GM18519 (cell line): Measurements from ENCODE around the gene AKAP9.
"Not testable (repeated sequence)": the region's sequence is repeated elsewhere in the genome, so short reads cannot be mapped to it uniquely, and the experiment has no call there.

Source experiments
- ATAC-seq: cut with Tn5 transposase; IDR thresholded peaks from one replicate; pipeline ENCODE4 v1.9.1; 2021; ENCODE audit warnings: mild to moderate bottlenecking, moderate library complexity; ENCODE audit not compliant: unreplicated experiment, low FRiP score

The AKAP9 gene

DNA sequence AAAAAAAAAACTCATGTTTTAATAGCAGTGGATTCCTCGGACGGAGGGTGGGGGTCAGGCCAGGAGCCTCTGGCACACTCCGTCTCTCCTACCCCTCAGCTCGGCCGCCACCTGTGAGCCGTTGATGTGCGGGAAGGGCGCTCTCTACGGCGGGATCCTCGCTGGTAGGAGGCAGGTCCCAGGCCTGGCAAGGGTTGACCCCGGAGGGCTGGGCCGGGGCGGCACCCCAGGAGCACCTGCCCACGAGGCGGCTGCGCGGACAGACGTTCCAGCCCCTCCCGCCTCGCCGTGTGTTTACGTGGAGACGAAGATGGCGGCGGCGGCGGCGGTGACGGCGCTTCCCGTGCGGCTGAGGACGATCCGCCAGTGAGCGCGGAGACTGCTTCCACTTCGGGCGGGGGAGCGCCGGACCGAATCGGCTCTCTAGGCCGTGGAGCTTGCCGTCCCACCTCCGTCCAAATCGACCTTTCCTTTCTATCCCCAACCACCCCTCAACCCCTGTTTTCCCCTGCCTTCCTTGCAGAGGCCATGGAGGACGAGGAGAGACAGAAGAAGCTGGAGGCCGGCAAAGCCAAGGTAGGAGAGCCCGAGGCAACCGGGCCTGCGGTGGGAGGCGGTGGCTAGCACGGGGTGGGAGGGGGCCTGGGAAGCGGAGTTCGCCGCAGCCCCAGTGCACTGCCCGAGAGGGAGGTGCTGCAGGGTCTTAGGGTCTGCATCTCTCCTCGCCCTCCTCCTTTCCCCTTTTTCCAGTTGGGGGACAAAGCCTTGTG is at the start of gene AKAP9:
Gene AKAP9, plus strand, starts transcription at position 291 of the 770 bp plus-strand sequence. Its CDS starts 238 bp downstream, at position 529.
- ATAC-seq = peak; percentile 90

GRCh38 chr7:91892099-91892705 is 48.5 kb upstream of the AKAP9 start:
- ATAC-seq = no peak

DNA sequence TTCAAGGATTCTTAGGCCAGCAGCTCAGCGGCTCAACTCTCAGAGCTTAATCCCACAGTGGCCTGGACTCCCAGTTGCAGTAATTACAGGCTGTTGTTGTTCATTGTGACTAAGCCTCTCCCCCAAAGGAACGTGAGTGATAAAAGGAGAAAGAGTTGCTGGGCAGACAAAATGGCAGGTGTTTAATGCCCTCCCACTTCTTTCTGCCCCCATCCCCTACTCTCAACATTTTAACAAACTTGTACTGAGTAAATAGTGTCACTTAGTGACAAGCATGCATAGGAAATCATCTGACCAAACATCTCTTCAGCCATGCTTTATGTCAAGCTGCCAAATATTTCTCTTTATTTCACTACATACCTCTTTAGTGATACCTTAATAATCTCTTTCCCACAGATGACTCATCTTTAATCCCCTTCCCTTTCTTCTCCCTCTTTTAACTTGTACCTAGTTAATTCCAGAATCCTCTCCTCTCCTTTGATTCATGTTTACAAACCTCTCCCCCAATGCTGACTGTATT is 47.8 kb upstream of the AKAP9 start:
- ATAC-seq = no peak

GRCh38 chr7:91893699-91894098 is 47.0 kb upstream of the AKAP9 start:
- ATAC-seq = not testable (repeated sequence)

- no peak for ATAC-seq
These were observed 45.7 kb upstream of the AKAP9 start for GRCh38 chr7:91894781-91895480.

DNA sequence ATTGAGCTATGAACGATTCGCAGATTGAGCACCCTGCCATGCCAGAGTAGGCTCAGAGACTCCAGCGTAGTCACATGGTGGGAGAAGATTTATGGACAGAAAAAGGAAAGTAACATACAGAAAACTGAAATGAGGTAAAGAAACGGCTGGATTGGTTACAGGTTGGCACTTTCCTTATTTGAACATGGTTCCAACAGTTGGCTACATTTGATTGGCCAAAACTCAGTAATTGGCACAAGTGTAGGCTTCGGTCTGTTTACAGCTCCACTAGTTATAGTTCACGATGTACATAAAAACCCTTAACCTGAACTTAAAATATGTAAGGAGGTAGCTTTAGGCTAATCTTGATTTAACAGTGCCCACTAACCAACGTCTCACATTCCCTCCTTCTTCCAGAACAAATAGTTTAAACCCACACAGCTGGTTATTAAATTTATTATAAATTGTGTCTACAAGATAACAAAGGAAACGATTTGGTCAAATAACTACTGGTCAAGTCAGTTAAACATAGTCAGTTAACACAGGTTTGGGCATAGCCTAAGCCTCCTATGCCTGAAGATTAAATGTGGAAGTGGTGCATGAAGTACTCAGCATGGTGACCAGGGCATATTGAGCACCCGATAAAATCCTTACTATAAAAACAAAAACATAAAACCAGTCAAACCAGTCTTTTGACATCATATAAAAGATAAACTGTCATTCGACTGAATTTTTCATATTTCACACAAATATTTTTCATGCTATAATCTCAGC is 42.2 kb upstream of the AKAP9 start:
- ATAC-seq = no peak

DNA sequence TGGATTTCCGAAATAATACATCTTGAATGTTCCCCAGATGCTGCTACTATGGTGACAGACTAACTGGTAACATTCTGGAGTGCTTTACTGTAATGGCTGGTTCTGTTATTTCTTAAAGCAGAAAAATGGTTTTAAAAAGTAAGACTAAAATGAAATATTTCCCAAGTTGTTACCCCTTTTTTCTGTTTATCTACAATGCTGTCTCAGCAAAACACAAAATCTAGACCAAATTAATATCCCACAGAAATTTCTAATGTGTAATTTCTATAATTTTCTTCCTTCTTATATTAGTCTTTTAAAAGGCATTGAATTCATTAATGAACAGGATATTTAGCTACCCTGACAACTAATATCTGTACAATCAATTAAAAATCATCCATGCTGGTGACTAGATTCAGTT is 41.1 kb upstream of the AKAP9 start:
- ATAC-seq = no peak

DNA sequence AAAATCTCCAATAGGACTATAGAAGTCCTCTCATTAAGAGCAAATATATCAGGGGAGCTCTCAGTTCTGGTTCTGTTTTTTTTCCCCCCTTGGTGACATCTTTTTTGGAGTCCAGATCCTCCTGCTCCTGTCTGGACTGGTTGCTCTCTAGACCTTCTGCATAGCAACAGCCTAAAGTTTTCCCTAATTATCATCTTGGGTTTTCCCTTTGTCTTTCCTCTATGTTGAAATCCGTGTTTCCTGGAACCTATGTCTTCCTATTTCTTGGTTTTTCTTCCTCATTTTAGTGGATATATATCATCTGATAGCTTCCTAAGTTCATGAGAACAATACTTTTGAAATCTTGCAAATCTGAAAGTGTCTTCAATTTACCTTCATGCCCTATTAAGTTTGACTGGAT is 30.5 kb upstream of the AKAP9 start:
- ATAC-seq = no peak

DNA sequence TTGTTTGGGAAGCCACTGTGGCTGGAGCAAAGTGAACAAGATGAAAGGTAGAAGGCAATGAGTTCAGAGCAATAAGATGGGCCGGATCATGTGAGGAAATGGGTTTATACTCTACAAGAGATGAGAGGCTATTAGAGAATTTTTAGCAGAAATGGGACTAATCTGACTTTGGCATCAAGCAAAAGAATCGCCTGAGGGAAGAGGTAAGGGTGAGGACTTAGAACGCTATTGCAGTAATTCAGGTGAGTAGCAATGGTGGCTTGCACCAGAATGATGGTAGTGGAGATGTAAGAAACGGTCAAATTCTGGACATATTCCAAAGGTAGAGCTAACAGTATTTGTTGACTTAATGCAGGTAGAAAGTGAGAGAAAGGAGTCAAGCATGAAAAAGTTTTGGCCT is 29.5 kb upstream of the AKAP9 start:
- no peak for ATAC-seq

DNA sequence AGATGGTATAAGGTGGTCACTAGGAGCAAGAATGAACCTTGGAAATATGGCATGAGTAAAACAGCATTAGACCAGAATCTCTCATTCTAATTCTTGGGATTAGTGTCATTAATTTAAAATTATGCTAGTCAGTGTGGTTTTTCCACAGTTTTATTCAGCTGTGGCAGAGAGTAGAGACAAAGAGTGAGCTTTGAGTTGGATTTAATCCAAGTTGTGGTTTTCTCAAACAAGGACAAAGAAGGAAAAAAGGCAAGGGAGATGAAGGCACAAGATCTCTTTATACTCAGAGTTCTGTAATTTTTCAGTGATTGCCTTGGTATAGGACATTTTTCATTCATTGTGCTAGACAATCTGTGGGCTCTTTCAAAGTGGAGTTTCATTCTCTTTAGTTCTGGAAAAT is 28.2 kb upstream of the AKAP9 start:
- no peak for ATAC-seq

- no peak for ATAC-seq
These were observed 27.1 kb upstream of the AKAP9 start for GRCh38 chr7:91913612-91914011.

DNA sequence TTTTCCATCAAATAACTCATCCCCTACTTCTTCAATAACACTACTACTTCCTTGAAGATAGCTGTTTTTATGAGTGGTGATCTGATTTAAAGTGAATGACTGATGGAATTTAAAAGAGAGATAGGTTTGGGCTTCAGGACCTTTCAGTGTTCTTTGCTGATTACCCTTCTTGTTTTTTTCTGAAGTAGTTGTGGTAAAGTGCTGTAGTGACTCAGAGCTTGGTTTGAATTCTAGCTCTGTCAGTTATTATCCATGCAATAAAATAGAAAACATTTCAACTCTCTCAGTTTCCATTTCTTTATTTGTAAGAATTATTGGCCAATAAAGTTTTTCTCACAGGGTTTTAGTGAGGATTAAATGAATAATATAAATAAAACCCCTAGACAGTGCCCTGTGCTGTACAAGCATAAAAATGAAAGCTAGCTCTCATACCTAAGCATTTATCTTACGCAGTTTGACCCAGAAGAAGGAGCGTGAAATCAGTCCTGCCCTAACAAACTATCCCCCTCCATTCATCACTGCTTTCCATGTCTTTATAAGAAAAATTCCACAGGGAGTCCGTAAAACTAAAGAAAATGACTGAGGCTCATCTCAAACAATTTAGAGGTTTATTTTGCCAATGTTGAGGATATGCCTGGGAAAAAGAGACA is 25.1 kb upstream of the AKAP9 start:
- ATAC-seq = no peak

DNA sequence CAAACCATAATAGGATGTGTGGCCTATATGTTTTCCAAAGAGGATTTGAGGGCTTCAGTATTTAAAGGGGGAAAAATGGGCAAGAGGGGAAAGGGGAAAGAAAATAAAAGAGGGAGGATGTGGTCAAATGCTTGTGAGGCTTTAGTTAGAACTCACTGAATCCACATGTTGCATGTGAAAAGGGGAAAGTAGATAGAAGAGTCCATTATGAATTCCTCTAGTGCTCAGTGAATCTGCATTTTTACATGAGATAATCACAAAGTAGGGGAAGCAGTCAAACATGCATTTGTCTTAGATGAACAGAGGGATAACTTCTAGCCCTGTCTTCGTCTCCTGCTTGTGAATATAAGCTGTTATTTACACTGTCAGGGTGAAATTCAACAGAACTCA is 24.6 kb upstream of the AKAP9 start:
- no peak for ATAC-seq

DNA sequence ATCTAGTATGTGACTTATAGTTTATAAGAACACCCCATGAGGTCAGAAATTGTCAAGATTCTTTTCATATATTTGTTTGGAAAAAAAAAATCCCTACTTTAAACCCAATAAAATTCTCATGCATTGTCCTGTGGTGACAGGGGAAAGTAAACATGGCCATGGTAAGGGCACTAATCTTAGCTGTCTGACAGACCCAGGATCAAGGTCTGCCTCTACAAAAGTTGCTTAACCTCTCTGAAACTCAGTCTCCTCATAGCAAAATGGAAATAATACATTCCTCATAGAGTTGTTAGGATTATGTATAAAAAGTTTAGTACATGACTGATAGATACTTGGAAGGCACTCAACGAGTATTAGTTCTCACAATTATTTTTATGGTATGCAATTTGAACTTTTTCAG is 22.3 kb upstream of the AKAP9 start:
- no peak for ATAC-seq

DNA sequence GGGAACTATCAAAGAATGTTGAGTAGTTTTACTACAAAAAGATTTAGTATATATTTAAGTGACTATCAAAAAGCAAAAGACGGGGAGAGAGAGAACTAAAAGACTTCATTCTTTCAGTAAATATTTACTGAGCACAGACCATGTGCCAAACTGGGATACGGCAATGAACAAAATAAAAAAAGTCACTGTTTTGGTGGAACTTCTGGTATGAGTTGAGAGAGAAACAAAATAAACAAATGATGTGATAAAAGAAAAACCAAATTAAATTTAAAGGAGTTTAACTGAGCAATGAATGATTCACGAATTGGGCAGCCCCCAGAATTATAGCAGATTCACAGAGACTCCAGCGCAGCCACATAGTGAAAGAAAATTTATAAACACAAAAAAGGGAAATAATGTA is 17.8 kb upstream of the AKAP9 start:
- no peak for ATAC-seq

- ATAC-seq = no peak
These were observed 12.8 kb upstream of the AKAP9 start for GRCh38 chr7:91927912-91928311.

- peak; percentile 93 for ATAC-seq
These were observed 11.2 kb upstream of the AKAP9 start for GRCh38 chr7:91929463-91929862.

DNA sequence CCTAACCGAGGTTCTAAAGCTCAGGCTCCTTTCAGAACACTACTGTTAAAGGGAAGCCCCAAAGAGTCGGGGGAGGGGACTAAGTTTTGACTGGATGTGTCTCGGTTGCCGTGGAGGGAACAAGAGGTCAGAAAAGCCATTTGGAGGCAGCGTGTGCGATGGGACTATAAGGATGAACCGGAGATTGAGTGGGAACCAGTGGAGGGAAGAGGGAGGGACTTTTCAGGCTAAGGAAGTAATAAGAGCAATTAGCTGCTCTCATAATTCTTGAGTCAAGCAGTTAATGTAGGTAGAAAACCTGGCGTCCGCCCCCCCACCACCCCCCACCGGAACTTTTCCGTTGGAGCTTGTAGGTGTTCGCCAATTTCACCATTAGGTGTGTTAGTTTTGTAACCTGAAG is 491 bp upstream of the AKAP9 start:
- no peak for ATAC-seq

- ATAC-seq = no peak
These were observed 788 bp downstream of the AKAP9 start for GRCh38 chr7:91941450-91941849.

DNA sequence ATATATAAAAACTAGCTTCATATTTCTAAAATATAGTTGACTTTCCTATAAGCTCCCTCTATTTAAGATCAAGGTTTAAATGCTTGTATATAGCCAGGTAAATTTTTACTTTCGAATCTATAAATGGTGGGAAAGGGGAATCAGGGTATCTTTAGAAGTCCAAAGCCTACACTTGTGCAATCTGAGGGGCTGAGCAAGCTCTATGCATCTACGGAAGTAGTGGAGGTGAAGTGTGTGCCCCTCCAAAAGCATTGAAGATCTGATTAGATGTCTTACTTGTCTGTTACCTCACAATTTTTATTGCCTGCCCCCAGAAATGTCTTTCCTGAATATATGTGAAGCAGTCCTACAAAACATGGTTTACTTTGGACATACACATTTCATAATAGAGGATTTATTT is 1.6 kb downstream of the AKAP9 start:
- ATAC-seq = no peak
